Type B pancreatic cell (in vitro differentiated cells): ENCODE results near the gene KRT23. TPM values are rescaled to one million over a fixed set of nuclear protein-coding genes. Genes with fewer than 3 reads are reported as not detected.
A peak's percentile ranks its signal among the peaks of the same experiment; 100 is the strongest.

ENCODE experiments used
- DNase-seq: peaks from one replicate; pipeline ENCODE4 v3.0.0; 2021; ENCODE audit warnings: mixed read lengths; ENCODE audit not compliant: unreplicated experiment; ENCODE audit errors: extremely low spot score
- H3K27ac Mint-ChIP-seq: 2 replicates; pipeline ENCODE4 v1.8.0; 2021; ENCODE audit warnings: mild to moderate bottlenecking, mixed read lengths
- H3K27me3 Mint-ChIP-seq: 2 replicates; pipeline ENCODE4 v1.8.0; 2021; ENCODE audit warnings: mixed read lengths
- H3K36me3 Mint-ChIP-seq: 2 replicates; pipeline ENCODE4 v1.8.0; 2021; ENCODE audit warnings: mixed read lengths
- H3K4me1 Mint-ChIP-seq: one replicate; pipeline ENCODE4 v1.8.0; 2021; ENCODE audit warnings: mixed read lengths; ENCODE audit not compliant: unreplicated experiment
- H3K4me3 Mint-ChIP-seq: 2 replicates; pipeline ENCODE4 v1.8.0; 2021; ENCODE audit warnings: mild to moderate bottlenecking, mixed read lengths
- H3K9me3 Mint-ChIP-seq: 2 replicates; pipeline ENCODE4 v1.8.0; 2021; ENCODE audit warnings: mixed read lengths
- CTCF ChIP-seq: fragments of 200-600 bp; sonication (generic); conservative IDR thresholded peaks from 2 replicates; pipeline ENCODE4 v1.5.0; 2021; ENCODE audit warnings: antibody characterized with exemption, mild to moderate bottlenecking
- total RNA-seq: library from RNA; stranded (reverse); gene quantifications from 2 replicates; pipeline ENCODE4 v1.2.1, GENCODE V29; 2021; ENCODE audit warnings: low replicate concordance

KRT23 gene
- total RNA-seq, 1 donor from 2014 or later: 49.7 TPM

GRCh38 chr17:40956401-40957254, 19.2 kb upstream of the KRT23 start:
- Mint-ChIP-seq H3K4me3 (peak overlapping the region; percentile 70), H3K4me1 (peaks cover 51% of the 10 kb centered on the region)

GRCh38 chr17:40953881-40954280, 16.4 kb upstream of the KRT23 start:
- H3K27me3 Mint-ChIP-seq: no peaks in the 10 kb centered on the region
- H3K27ac Mint-ChIP-seq: peak overlapping the region; percentile 94
- no peak for TF ChIP-seq CTCF
- no peak for DNase-seq
- H3K4me3 Mint-ChIP-seq: peak overlapping the region; percentile 44
- no peaks in the 10 kb centered on the region for H3K36me3 Mint-ChIP-seq
- H3K9me3 Mint-ChIP-seq: peaks cover 8% of the 10 kb centered on the region
- peaks cover 65% of the 10 kb centered on the region for H3K4me1 Mint-ChIP-seq

More at GRCh38 chr17:40956401-40957254, 19.2 kb upstream of the KRT23 start:
- H3K27ac Mint-ChIP-seq: peak overlapping the region; percentile 94
- H3K36me3 Mint-ChIP-seq: no peaks in the 10 kb centered on the region
- H3K27me3 Mint-ChIP-seq: no peaks in the 10 kb centered on the region
- no peak for DNase-seq
- H3K9me3 Mint-ChIP-seq: peaks cover 8% of the 10 kb centered on the region
- no peak for TF ChIP-seq CTCF

- Mint-ChIP-seq H3K4me1 (peaks cover 62% of the 10 kb centered on the region), H3K27ac (peak overlapping the region; percentile 94), H3K9me3 (peaks cover 8% of the 10 kb centered on the region), H3K27me3 (no peaks in the 10 kb centered on the region), H3K4me3 (peak overlapping the region; percentile 3), H3K36me3 (no peaks in the 10 kb centered on the region)
- no peak for TF ChIP-seq CTCF
- no peak for DNase-seq
These were observed 15.2 kb upstream of the KRT23 start for GRCh38 chr17:40952661-40953060.

GRCh38 chr17:40952154-40952553, 14.7 kb upstream of the KRT23 start:
- Mint-ChIP-seq H3K9me3 (peaks cover 8% of the 10 kb centered on the region), H3K27ac (peak overlapping the region; percentile 94), H3K27me3 (no peaks in the 10 kb centered on the region), H3K36me3 (no peaks in the 10 kb centered on the region), H3K4me1 (peaks cover 58% of the 10 kb centered on the region), H3K4me3 (no peak overlapping the region)
- no peak for DNase-seq
- no peak for TF ChIP-seq CTCF

GRCh38 chr17:40951011-40951622, 13.7 kb upstream of the KRT23 start:
- Mint-ChIP-seq H3K9me3 (peaks cover 8% of the 10 kb centered on the region), H3K4me3 (no peak overlapping the region), H3K27ac (no peak overlapping the region), H3K4me1 (peaks cover 53% of the 10 kb centered on the region), H3K36me3 (no peaks in the 10 kb centered on the region), H3K27me3 (no peaks in the 10 kb centered on the region)
- no peak for DNase-seq
- no peak for TF ChIP-seq CTCF
